ENCODE results near the gene PHLPP2. TPM values are rescaled to one million over a fixed set of nuclear protein-coding genes. Genes with fewer than 3 reads are reported as not detected.
A peak's percentile ranks its signal among the peaks of the same experiment; 100 is the strongest.

The PHLPP2 gene
- total RNA-seq, 1 donor: 12.7 TPM

- peaks cover 5% of the 10 kb centered on the region for H3K4me1 ChIP-seq (ENCODE audit: insufficient read depth, low read length)
- H2AFZ ChIP-seq (ENCODE audit: low read length): no peak overlapping the region
- peaks cover 15% of the 10 kb centered on the region for H3K36me3 ChIP-seq (ENCODE audit: insufficient read depth, low read length)
- H4K20me1 ChIP-seq (ENCODE audit: insufficient read depth, low read length): peaks cover 4% of the 10 kb centered on the region
- peak; percentile 59 for TF ChIP-seq CTCF (IDR thresholded peaks at IDR 0.05; ENCODE audit: extremely low read depth, low read depth, low read length)
- no peaks in the 10 kb centered on the region for H3K9me3 ChIP-seq (ENCODE audit: low read depth, low read length)
- DNase-seq (ENCODE audit: insufficient read length, low spot score, missing footprints): peak; percentile 77
- no peak overlapping the region for H3K27ac ChIP-seq (ENCODE audit: low read depth, low read length)
- H3K4me2 ChIP-seq (ENCODE audit: insufficient read depth, low read length): no peak overlapping the region
- no peaks in the 10 kb centered on the region for H3K79me2 ChIP-seq (ENCODE audit: insufficient read depth, low read length)
- H3K27me3 ChIP-seq (ENCODE audit: insufficient read depth, low read length): no peaks in the 10 kb centered on the region
- H3K4me3 ChIP-seq (ENCODE audit: insufficient read depth, low read length): no peak overlapping the region
Measured at GRCh38 chr16:71645450-71645849, 79.1 kb downstream of the PHLPP2 start.

GRCh38 chr16:71637398-71637797, 87.1 kb downstream of the PHLPP2 start:
- peak; percentile 95 for DNase-seq (ENCODE audit: insufficient read length, low spot score, missing footprints)
- Histone ChIP-seq H3K79me2 (ENCODE audit: insufficient read depth, low read length) (no peaks in the 10 kb centered on the region), H3K27ac (ENCODE audit: low read depth, low read length) (peak overlapping the region; percentile 83), H4K20me1 (ENCODE audit: insufficient read depth, low read length) (no peaks in the 10 kb centered on the region), H3K9me3 (ENCODE audit: low read depth, low read length) (no peaks in the 10 kb centered on the region), H3K4me2 (ENCODE audit: insufficient read depth, low read length) (peak overlapping the region; percentile 47), H3K36me3 (ENCODE audit: insufficient read depth, low read length) (no peaks in the 10 kb centered on the region), H3K27me3 (ENCODE audit: insufficient read depth, low read length) (no peaks in the 10 kb centered on the region), H3K4me1 (ENCODE audit: insufficient read depth, low read length) (peaks cover 15% of the 10 kb centered on the region), H2AFZ (ENCODE audit: low read length) (peak overlapping the region; percentile 33), H3K4me3 (ENCODE audit: insufficient read depth, low read length) (no peak overlapping the region)
- no peak for TF ChIP-seq CTCF (IDR thresholded peaks at IDR 0.05; ENCODE audit: extremely low read depth, low read depth, low read length)

- H3K4me3 ChIP-seq (ENCODE audit: insufficient read depth, low read length): no peak overlapping the region
- no peaks in the 10 kb centered on the region for H3K9me3 ChIP-seq (ENCODE audit: low read depth, low read length)
- no peaks in the 10 kb centered on the region for H3K79me2 ChIP-seq (ENCODE audit: insufficient read depth, low read length)
- no peak for DNase-seq (ENCODE audit: insufficient read length, low spot score, missing footprints)
- H3K27me3 ChIP-seq (ENCODE audit: insufficient read depth, low read length): no peaks in the 10 kb centered on the region
- no peaks in the 10 kb centered on the region for H3K36me3 ChIP-seq (ENCODE audit: insufficient read depth, low read length)
- H3K4me2 ChIP-seq (ENCODE audit: insufficient read depth, low read length): no peak overlapping the region
- H2AFZ ChIP-seq (ENCODE audit: low read length): no peak overlapping the region
- H3K27ac ChIP-seq (ENCODE audit: low read depth, low read length): no peak overlapping the region
- H3K4me1 ChIP-seq (ENCODE audit: insufficient read depth, low read length): peaks cover 15% of the 10 kb centered on the region
- no peaks in the 10 kb centered on the region for H4K20me1 ChIP-seq (ENCODE audit: insufficient read depth, low read length)
- TF ChIP-seq CTCF (IDR thresholded peaks at IDR 0.05; ENCODE audit: extremely low read depth, low read depth, low read length): no peak
Measured at GRCh38 chr16:71635632-71636031, 88.9 kb downstream of the PHLPP2 start.

- Histone ChIP-seq H3K27me3 (ENCODE audit: insufficient read depth, low read length) (peaks cover 16% of the 10 kb centered on the region), H4K20me1 (ENCODE audit: insufficient read depth, low read length) (no peaks in the 10 kb centered on the region), H3K9me3 (ENCODE audit: low read depth, low read length) (no peaks in the 10 kb centered on the region), H3K4me1 (ENCODE audit: insufficient read depth, low read length) (peaks cover 7% of the 10 kb centered on the region), H2AFZ (ENCODE audit: low read length) (peak overlapping the region; percentile 23), H3K27ac (ENCODE audit: low read depth, low read length) (no peak overlapping the region), H3K36me3 (ENCODE audit: insufficient read depth, low read length) (no peaks in the 10 kb centered on the region), H3K4me3 (ENCODE audit: insufficient read depth, low read length) (no peak overlapping the region), H3K4me2 (ENCODE audit: insufficient read depth, low read length) (no peak overlapping the region), H3K79me2 (ENCODE audit: insufficient read depth, low read length) (no peaks in the 10 kb centered on the region)
- DNase-seq (ENCODE audit: insufficient read length, low spot score, missing footprints): no peak
- TF ChIP-seq CTCF (IDR thresholded peaks at IDR 0.05; ENCODE audit: extremely low read depth, low read depth, low read length): no peak
Measured at GRCh38 chr16:71631776-71632175, 92.7 kb downstream of the PHLPP2 start.

Data from osteoblast (primary cell).